Measurements from ENCODE around the gene COQ9.

DNA sequence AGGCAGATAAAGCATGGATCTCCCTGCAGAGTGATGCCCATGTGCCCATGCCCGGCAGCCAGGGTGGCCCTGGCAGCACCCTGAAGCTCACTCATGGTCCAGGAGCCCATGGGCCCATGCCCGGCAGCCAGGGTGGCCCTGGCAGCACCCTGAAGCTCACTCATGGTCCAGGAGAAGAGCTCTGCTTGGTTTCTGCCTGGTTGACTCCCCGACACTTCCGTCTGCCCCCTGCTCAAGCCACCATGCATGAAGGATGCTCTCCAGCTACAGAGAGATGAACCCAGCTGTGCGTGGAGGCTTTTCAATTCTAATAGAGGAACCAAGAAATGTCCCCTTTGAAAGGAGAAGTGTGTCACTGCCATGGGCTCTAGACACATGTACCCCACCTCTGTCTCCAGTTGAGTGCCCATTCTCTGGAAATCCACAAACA is 34.0 kb upstream of the COQ9 start:
- TF ChIP-seq, protein P1, sequence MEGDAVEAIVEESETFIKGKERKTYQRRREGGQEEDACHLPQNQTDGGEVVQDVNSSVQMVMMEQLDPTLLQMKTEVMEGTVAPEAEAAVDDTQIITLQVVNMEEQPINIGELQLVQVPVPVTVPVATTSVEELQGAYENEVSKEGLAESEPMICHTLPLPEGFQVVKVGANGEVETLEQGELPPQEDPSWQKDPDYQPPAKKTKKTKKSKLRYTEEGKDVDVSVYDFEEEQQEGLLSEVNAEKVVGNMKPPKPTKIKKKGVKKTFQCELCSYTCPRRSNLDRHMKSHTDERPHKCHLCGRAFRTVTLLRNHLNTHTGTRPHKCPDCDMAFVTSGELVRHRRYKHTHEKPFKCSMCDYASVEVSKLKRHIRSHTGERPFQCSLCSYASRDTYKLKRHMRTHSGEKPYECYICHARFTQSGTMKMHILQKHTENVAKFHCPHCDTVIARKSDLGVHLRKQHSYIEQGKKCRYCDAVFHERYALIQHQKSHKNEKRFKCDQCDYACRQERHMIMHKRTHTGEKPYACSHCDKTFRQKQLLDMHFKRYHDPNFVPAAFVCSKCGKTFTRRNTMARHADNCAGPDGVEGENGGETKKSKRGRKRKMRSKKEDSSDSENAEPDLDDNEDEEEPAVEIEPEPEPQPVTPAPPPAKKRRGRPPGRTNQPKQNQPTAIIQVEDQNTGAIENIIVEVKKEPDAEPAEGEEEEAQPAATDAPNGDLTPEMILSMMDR (conservative IDR thresholded peaks at IDR 0.05; ENCODE audit: low read depth, low read length): no peak
- no peak for TF ChIP-seq EZH2 (IDR thresholded peaks at IDR 0.05; ENCODE audit: borderline replicate concordance, low read depth, low read length, poor library complexity, severe bottlenecking)

Measured in A673 (cell line).